Ovary (tissue), 9 donors: ENCODE results near the gene ZNF652. TPM values are rescaled to one million over a fixed set of nuclear protein-coding genes. Genes with fewer than 3 reads are reported as not detected.
"Not testable (repeated sequence)": the region's sequence is repeated elsewhere in the genome, so short reads cannot be mapped to it uniquely, and the experiment has no call there.

Source experiments
- DNase-seq, 5 donors: peaks; one replicate each; pipeline ENCODE4 v3.0.0-alpha.2; 2019 to 2020
- H3K27ac ChIP-seq, 2 donors: fragments of 200-600 bp; one replicate each; pipeline versions ENCODE4 v1.5.1 to v1.8.0; 2019 to 2022
- H3K27me3 ChIP-seq: fragments of 200-600 bp; one replicate; pipeline ENCODE4 v1.8.0; 2022
- H3K36me3 ChIP-seq: fragments of 200-600 bp; sonication (generic); one replicate; pipeline ENCODE4 v1.5.1; 2019
- H3K4me1 ChIP-seq: one replicate; pipeline ENCODE4 v1.8.1; 2013; ENCODE audit warnings: mild to moderate bottlenecking, moderate library complexity; ENCODE audit not compliant: insufficient read depth
- H3K4me3 ChIP-seq: fragments of 200-600 bp; sonication (generic); one replicate; pipeline ENCODE4 v1.5.1; 2017
- H3K9me3 ChIP-seq, 2 donors: fragments of 200-600 bp in 1 of 2; sonication (generic) in 1 of 2; one replicate each; pipeline versions ENCODE4 v1.5.1 to v1.8.1; 2013 to 2019; ENCODE audit warnings: mild to moderate bottlenecking in 1 of 2, moderate library complexity in 1 of 2
- EP300 ChIP-seq: sonication (generic); formaldehyde crosslinking; IDR thresholded peaks from one replicate; pipeline ENCODE4 v1.6.1; 2017; ENCODE audit warnings: antibody characterized with exemption
- POLR2A ChIP-seq: fragments of 450-650 bp; IDR thresholded peaks from one replicate; pipeline ENCODE4 v1.6.1; 2017; ENCODE audit warnings: antibody characterized with exemption, mild to moderate bottlenecking, moderate library complexity
- WGBS, 3 donors: extraction: QIAGEN DNeasy Blood & Tissue Kit in 1 of 3; methylation state at CpG; one replicate each; pipeline versions ENCODE4 v1.1.5 to v1.1.7; 2013 to 2017; 5-methylcytosine and 5-hydroxymethylcytosine counted together
- intact Hi-C, 4 donors: fragments of 100-400 bp; cut with DNase I; formaldehyde crosslinking; loops; one replicate each; pipeline versions ENCODE4 v1.11.0 to v1.15.1; 2022 to 2023
- polyA plus RNA-seq, 2 donors: library from polyadenylated mRNA; stranded (reverse); fragments of 200-250 nt in 1 of 2; fragments of 350-450 nt in 1 of 2; fragmentation: Illumina TruSeq in 1 of 2; extraction: RNeasy Lipid Tissue Mini Kit (QIAGEN cat#74804) in 1 of 2; gene quantifications; one replicate each; pipeline ENCODE4 v1.2.3, GENCODE V29; 2013 to 2014
- total RNA-seq, 7 donors: library from RNA; depleted of rRNA in 2 of 7; stranded (reverse); fragments of >200 nt in 2 of 7; fragmentation: NEBNext Ultra II Directional in 3 of 7; extraction: Animal tissue kit (Norgen Biotek cat#: 25700) in 3 of 7; gene quantifications; one replicate each; pipeline versions ENCODE4 v1.1.0 to v1.2.4, GENCODE V29; 2016 to 2023
- TF ChIP-seq, protein P1 (sequence below), 3 donors: fragments of 450-650 bp in 2 of 3; fragments of 200-600 bp in 1 of 3; IDR thresholded peaks; one replicate each; pipeline versions ENCODE4 v1.5.1 to v1.8.0; 2016 to 2022; ENCODE audit warnings: antibody characterized with exemption in 3 of 3, mild to moderate bottlenecking in 1 of 3
- donor health status: DM: no; HTN: no; CAD: no; lungs with moderate emphysema.
- donor health status: DM: no; HTN: no; CAD: no.
- donor health status: Bipolar disorder and iron deficiency.
- donor health status: DM: yes; HTN: yes; CAD: no.
- donor health status: DM: no; HTN: no; CAD: no.
- donor health status: DM: yes; HTN: yes; CAD: no.

ZNF652 gene
- total and polyA plus RNA-seq, 9 donors: 17.1 to 60.9 (median 48.8) TPM

DNA sequence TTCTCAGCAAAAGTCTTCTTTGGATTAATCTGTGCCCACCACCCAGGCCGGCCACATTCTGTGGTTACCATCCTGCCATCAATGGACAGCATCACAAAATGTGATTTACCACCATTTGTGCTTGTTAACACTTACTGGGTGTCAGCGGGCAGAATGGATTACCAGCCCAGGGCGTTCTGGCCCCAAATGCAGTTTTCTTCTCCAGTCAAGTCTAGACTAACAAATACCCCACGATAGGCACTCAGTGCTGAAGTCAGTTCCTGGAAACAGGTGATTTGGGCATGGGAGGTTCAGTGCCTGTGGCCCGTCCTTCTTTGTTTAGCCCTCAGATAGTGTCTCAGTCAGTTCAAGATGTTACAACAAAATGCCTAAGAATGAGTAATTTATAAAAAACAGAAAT, 92.7 kb downstream of the ZNF652 start:
- H3K9me3 ChIP-seq: no peaks in the 10 kb centered on the region
- TF ChIP-seq, protein P1, sequence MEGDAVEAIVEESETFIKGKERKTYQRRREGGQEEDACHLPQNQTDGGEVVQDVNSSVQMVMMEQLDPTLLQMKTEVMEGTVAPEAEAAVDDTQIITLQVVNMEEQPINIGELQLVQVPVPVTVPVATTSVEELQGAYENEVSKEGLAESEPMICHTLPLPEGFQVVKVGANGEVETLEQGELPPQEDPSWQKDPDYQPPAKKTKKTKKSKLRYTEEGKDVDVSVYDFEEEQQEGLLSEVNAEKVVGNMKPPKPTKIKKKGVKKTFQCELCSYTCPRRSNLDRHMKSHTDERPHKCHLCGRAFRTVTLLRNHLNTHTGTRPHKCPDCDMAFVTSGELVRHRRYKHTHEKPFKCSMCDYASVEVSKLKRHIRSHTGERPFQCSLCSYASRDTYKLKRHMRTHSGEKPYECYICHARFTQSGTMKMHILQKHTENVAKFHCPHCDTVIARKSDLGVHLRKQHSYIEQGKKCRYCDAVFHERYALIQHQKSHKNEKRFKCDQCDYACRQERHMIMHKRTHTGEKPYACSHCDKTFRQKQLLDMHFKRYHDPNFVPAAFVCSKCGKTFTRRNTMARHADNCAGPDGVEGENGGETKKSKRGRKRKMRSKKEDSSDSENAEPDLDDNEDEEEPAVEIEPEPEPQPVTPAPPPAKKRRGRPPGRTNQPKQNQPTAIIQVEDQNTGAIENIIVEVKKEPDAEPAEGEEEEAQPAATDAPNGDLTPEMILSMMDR (IDR thresholded peaks at IDR 0.05): no peak
- TF ChIP-seq EP300: no peak
- TF ChIP-seq POLR2A: no peak
- no peaks in the 10 kb centered on the region for H3K27me3 ChIP-seq
- WGBS, 3 donors: 61 to 69% (median 63%) methylated on average over 5 of the region's 5 CpGs
- H3K27ac ChIP-seq: no peak overlapping the region
- H3K4me1 ChIP-seq: no peaks in the 10 kb centered on the region
- H3K4me3 ChIP-seq: no peak overlapping the region
- H3K36me3 ChIP-seq: no peaks in the 10 kb centered on the region
- intact Hi-C loops: no loop called here
- no peak for DNase-seq

DNA sequence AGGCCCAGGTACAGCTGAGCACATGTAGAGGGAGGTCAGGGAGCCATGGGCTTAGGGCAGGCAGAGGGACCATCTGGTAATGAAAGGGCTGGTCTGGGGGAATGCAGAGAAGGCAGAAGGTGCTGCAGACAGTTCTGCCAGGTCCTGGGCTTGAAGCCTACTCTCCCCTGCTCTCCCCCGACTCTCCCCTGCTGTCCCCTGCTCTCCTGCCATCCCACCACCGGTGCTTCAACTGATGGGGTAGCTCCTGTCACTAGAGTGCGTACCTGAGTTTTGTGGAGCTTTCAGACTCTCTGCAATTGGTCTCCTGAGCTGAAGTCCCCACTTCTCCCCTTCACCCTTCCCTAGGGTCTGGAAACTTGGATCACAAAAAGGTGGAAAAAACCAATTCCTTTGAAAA, 94.1 kb downstream of the ZNF652 start:
- WGBS, 3 donors: 72 to 79% (median 76%) methylated on average over 3 of the region's 3 CpGs
- Histone ChIP-seq H3K4me1 (no peaks in the 10 kb centered on the region), H3K9me3 (no peaks in the 10 kb centered on the region), H3K36me3 (no peaks in the 10 kb centered on the region), H3K4me3 (no peak overlapping the region), H3K27ac (no peak overlapping the region), H3K27me3 (no peaks in the 10 kb centered on the region)
- no peak for DNase-seq
- TF ChIP-seq POLR2A: no peak
- TF ChIP-seq, protein P1 (IDR thresholded peaks at IDR 0.05): no peak
- TF ChIP-seq EP300: no peak
- intact Hi-C loops: no loop called here

GRCh38 chr17:49266233-49266632, 95.8 kb downstream of the ZNF652 start:
- WGBS, 3 donors: 86 to 87% (median 87%) methylated on average over 2 of the region's 2 CpGs
- no peaks in the 10 kb centered on the region for H3K9me3 ChIP-seq

GRCh38 chr17:49261540-49261939, 100.5 kb downstream of the ZNF652 start:
- intact Hi-C loops, H3K9me3 ChIP-seq: not testable (repeated sequence)
- 86 to 88% (median 87%) methylated on average over 9 of the region's 9 CpGs for WGBS, 3 donors

More at GRCh38 chr17:49266233-49266632, 95.8 kb downstream of the ZNF652 start:
- Histone ChIP-seq H3K4me3 (no peak overlapping the region), H3K27ac (no peak overlapping the region), H3K27me3 (no peaks in the 10 kb centered on the region), H3K4me1 (no peaks in the 10 kb centered on the region), H3K36me3 (no peaks in the 10 kb centered on the region)
- intact Hi-C loops: no loop called here
- TF ChIP-seq EP300 (no peak), POLR2A (no peak)
- TF ChIP-seq, protein P1 (IDR thresholded peaks at IDR 0.05): no peak
- no peak for DNase-seq

GRCh38 chr17:49260817-49261291, 101.2 kb downstream of the ZNF652 start:
- peaks cover 1% of the 10 kb centered on the region for H3K4me1 ChIP-seq
- peak in 2 of 5 donors; percentile 20 to 34 for DNase-seq

More at GRCh38 chr17:49261540-49261939, 100.5 kb downstream of the ZNF652 start:
- DNase-seq, H3K27me3 ChIP-seq, H3K36me3 ChIP-seq, H3K4me3 ChIP-seq, H3K27ac ChIP-seq, H3K4me1 ChIP-seq: not testable (repeated sequence)

More at GRCh38 chr17:49260817-49261291, 101.2 kb downstream of the ZNF652 start:
- intact Hi-C loops: no loop called here
- no peak for TF ChIP-seq EP300
- no peak for TF ChIP-seq POLR2A
- TF ChIP-seq, protein P1 (IDR thresholded peaks at IDR 0.05): no peak
- Histone ChIP-seq H3K36me3 (no peaks in the 10 kb centered on the region), H3K9me3 (no peaks in the 10 kb centered on the region), H3K4me3 (peak overlapping the region; percentile 23), H3K27me3 (no peaks in the 10 kb centered on the region), H3K27ac (no peak overlapping the region)
- WGBS, 3 donors: 55 to 63% (median 58%) methylated on average over 11 of the region's 11 CpGs
